ENCODE measurements around the gene CMSS1. TPM values are rescaled to one million over a fixed set of nuclear protein-coding genes. Genes with fewer than 3 reads are reported as not detected.

Gene CMSS1
- total RNA-seq, 5 donors from 2014 or later (not counting 1 experiment from before 2014, with no cell fraction given), result 16.2 to 22.0 (median 18.3) TPM

GRCh38 chr3:100042166-100042981, 224.7 kb downstream of the CMSS1 start:
- H3K27ac Mint-ChIP-seq, result no peak overlapping the region
- H3K4me3 Mint-ChIP-seq, result no peak overlapping the region
- no peaks in the 10 kb centered on the region for H3K27me3 ChIP-seq (replicated peaks in 1 of 2; ENCODE audit: control insufficient read depth in 2 of 2, extremely low read depth in 1 of 2, insufficient read depth in 2 of 2, low read length in 1 of 2)
- ATAC-seq (replicated peaks in 1 of 4) (no peak), DNase-seq (no peak)
- ChIA-PET POLR2A (interaction anchor here in 1 of 2 donors (0.6 kb wide), 1 partner anchor 22 kb away, joined by 3 read pairs; no protein-coding TSS in a partner anchor), CTCF (interaction anchor here in 1 of 2 donors (1.3 kb wide), 1 partner anchor 26 kb away, joined by 3 read pairs; no protein-coding TSS in a partner anchor)
- H3K4me3 ChIP-seq (ENCODE audit: control insufficient read depth in 1 of 2, extremely low read depth in 1 of 2, low read length in 1 of 2), result no peak overlapping the region
- H3K36me3 Mint-ChIP-seq, result no peaks in the 10 kb centered on the region
- no peaks in the 10 kb centered on the region for H3K36me3 ChIP-seq (ENCODE audit: control insufficient read depth in 2 of 2, extremely low read depth in 1 of 2, insufficient read depth in 1 of 2, low read length in 1 of 2)
- peaks cover 0 to 7% (median 0%) of the 10 kb centered on the region in 3 donors for H3K4me1 Mint-ChIP-seq
- WGBS (ENCODE audit: insufficient coverage), result no CpG with 5 or more reads among the region's 6 CpGs
- no peaks in the 10 kb centered on the region for H3K27me3 Mint-ChIP-seq
- H3K9me3 Mint-ChIP-seq, result no peaks in the 10 kb centered on the region
- no peak overlapping the region for H3K27ac ChIP-seq (ENCODE audit: low read length)
- no peaks in the 10 kb centered on the region for H3K9me3 ChIP-seq
- no peaks in the 10 kb centered on the region for H3K4me1 ChIP-seq (ENCODE audit: control insufficient read depth in 1 of 2, extremely low read depth in 1 of 2, insufficient read depth in 2 of 2, low read length in 2 of 2)

- no peaks in the 10 kb centered on the region for H3K4me1 ChIP-seq (ENCODE audit: control insufficient read depth in 1 of 2, extremely low read depth in 1 of 2, insufficient read depth in 2 of 2, low read length in 2 of 2)
- H3K36me3 ChIP-seq (ENCODE audit: control insufficient read depth in 2 of 2, extremely low read depth in 1 of 2, insufficient read depth in 1 of 2, low read length in 1 of 2), result no peaks in the 10 kb centered on the region
- ChIA-PET CTCF (interaction anchor here in 1 of 2 donors (1.3 kb wide), 1 partner anchor 26 kb away, joined by 3 read pairs; no protein-coding TSS in a partner anchor), POLR2A (interaction anchor here in 1 of 2 donors (0.6 kb wide), 1 partner anchor 21 kb away, joined by 3 read pairs; no protein-coding TSS in a partner anchor)
- H3K27ac Mint-ChIP-seq, result no peak overlapping the region
- no peaks in the 10 kb centered on the region for H3K9me3 Mint-ChIP-seq
- H3K27me3 Mint-ChIP-seq, result no peaks in the 10 kb centered on the region
- no peak overlapping the region for H3K4me3 Mint-ChIP-seq
- ATAC-seq (replicated peaks in 1 of 4) (no peak), DNase-seq (no peak)
- no peaks in the 10 kb centered on the region for H3K27me3 ChIP-seq (replicated peaks in 1 of 2; ENCODE audit: control insufficient read depth in 2 of 2, extremely low read depth in 1 of 2, insufficient read depth in 2 of 2, low read length in 1 of 2)
- no peaks in the 10 kb centered on the region for H3K36me3 Mint-ChIP-seq
- H3K4me1 Mint-ChIP-seq, result peaks cover 0 to 13% (median 0%) of the 10 kb centered on the region in 3 donors
- H3K27ac ChIP-seq (ENCODE audit: low read length), result no peak overlapping the region
- H3K9me3 ChIP-seq, result no peaks in the 10 kb centered on the region
- H3K4me3 ChIP-seq (ENCODE audit: control insufficient read depth in 1 of 2, extremely low read depth in 1 of 2, low read length in 1 of 2), result no peak overlapping the region
- WGBS (ENCODE audit: insufficient coverage), result no CpG with 5 or more reads among the region's 1 CpG
These were observed 225.6 kb downstream of the CMSS1 start for GRCh38 chr3:100043271-100043670.

GRCh38 chr3:100044369-100044768, 226.7 kb downstream of the CMSS1 start:
- Histone ChIP-seq H3K4me3 (ENCODE audit: control insufficient read depth in 1 of 2, extremely low read depth in 1 of 2, low read length in 1 of 2) (no peak overlapping the region), H3K27ac (ENCODE audit: low read length) (no peak overlapping the region), H3K36me3 (ENCODE audit: control insufficient read depth in 2 of 2, extremely low read depth in 1 of 2, insufficient read depth in 1 of 2, low read length in 1 of 2) (no peaks in the 10 kb centered on the region), H3K27me3 (replicated peaks in 1 of 2; ENCODE audit: control insufficient read depth in 2 of 2, extremely low read depth in 1 of 2, insufficient read depth in 2 of 2, low read length in 1 of 2) (no peaks in the 10 kb centered on the region), H3K9me3 (no peaks in the 10 kb centered on the region), H3K4me1 (ENCODE audit: control insufficient read depth in 1 of 2, extremely low read depth in 1 of 2, insufficient read depth in 2 of 2, low read length in 2 of 2) (no peaks in the 10 kb centered on the region)
- Mint-ChIP-seq H3K9me3 (no peaks in the 10 kb centered on the region), H3K36me3 (no peaks in the 10 kb centered on the region), H3K27me3 (no peaks in the 10 kb centered on the region), H3K27ac (no peak overlapping the region), H3K4me1 (peaks cover 0 to 13% (median 0%) of the 10 kb centered on the region in 3 donors), H3K4me3 (no peak overlapping the region)
- no peak for ATAC-seq (replicated peaks in 1 of 4)
- DNase-seq, result no peak
- ChIA-PET POLR2A (no interaction called here), CTCF (no interaction called here)

- Histone ChIP-seq H3K36me3 (ENCODE audit: control insufficient read depth in 2 of 2, extremely low read depth in 1 of 2, insufficient read depth in 1 of 2, low read length in 1 of 2) (no peaks in the 10 kb centered on the region), H3K9me3 (no peaks in the 10 kb centered on the region), H3K4me1 (ENCODE audit: control insufficient read depth in 1 of 2, extremely low read depth in 1 of 2, insufficient read depth in 2 of 2, low read length in 2 of 2) (no peaks in the 10 kb centered on the region), H3K27me3 (replicated peaks in 1 of 2; ENCODE audit: control insufficient read depth in 2 of 2, extremely low read depth in 1 of 2, insufficient read depth in 2 of 2, low read length in 1 of 2) (no peaks in the 10 kb centered on the region), H3K27ac (ENCODE audit: low read length) (no peak overlapping the region), H3K4me3 (ENCODE audit: control insufficient read depth in 1 of 2, extremely low read depth in 1 of 2, low read length in 1 of 2) (no peak overlapping the region)
- ATAC-seq (replicated peaks in 1 of 4) (no peak), DNase-seq (no peak)
- no peak overlapping the region for H3K27ac Mint-ChIP-seq
- H3K36me3 Mint-ChIP-seq, result no peaks in the 10 kb centered on the region
- CTCF ChIA-PET, result interaction anchor here in 1 of 2 donors (1.0 to 1.1 kb wide), 2 partner anchors 15 to 23 kb away, joined by 3 read pairs; no protein-coding TSS in a partner anchor
- no peaks in the 10 kb centered on the region for H3K27me3 Mint-ChIP-seq
- H3K4me1 Mint-ChIP-seq, result peaks cover 0 to 13% (median 0%) of the 10 kb centered on the region in 3 donors
- 100% methylated on average over 2 of the region's 3 CpGs for WGBS (ENCODE audit: insufficient coverage)
- no peak overlapping the region for H3K4me3 Mint-ChIP-seq
- H3K9me3 Mint-ChIP-seq, result no peaks in the 10 kb centered on the region
- POLR2A ChIA-PET, result no interaction called here
These were observed 228.0 kb downstream of the CMSS1 start for GRCh38 chr3:100045696-100046095.

GRCh38 chr3:100046986-100047385, 229.3 kb downstream of the CMSS1 start:
- WGBS (ENCODE audit: insufficient coverage), result no CpG with 5 or more reads among the region's 2 CpGs
- Histone ChIP-seq H3K9me3 (no peaks in the 10 kb centered on the region), H3K4me1 (ENCODE audit: control insufficient read depth in 1 of 2, extremely low read depth in 1 of 2, insufficient read depth in 2 of 2, low read length in 2 of 2) (no peaks in the 10 kb centered on the region), H3K27ac (ENCODE audit: low read length) (no peak overlapping the region), H3K36me3 (ENCODE audit: control insufficient read depth in 2 of 2, extremely low read depth in 1 of 2, insufficient read depth in 1 of 2, low read length in 1 of 2) (no peaks in the 10 kb centered on the region), H3K4me3 (ENCODE audit: control insufficient read depth in 1 of 2, extremely low read depth in 1 of 2, low read length in 1 of 2) (no peak overlapping the region), H3K27me3 (replicated peaks in 1 of 2; ENCODE audit: control insufficient read depth in 2 of 2, extremely low read depth in 1 of 2, insufficient read depth in 2 of 2, low read length in 1 of 2) (no peaks in the 10 kb centered on the region)
- H3K27me3 Mint-ChIP-seq, result no peaks in the 10 kb centered on the region
- DNase-seq (no peak), ATAC-seq (replicated peaks in 1 of 4) (no peak)
- CTCF ChIA-PET, result interaction anchor here in 1 of 2 donors (0.6 kb wide), 1 partner anchor 24 kb away, joined by 3 read pairs; no protein-coding TSS in a partner anchor
- no peak overlapping the region for H3K27ac Mint-ChIP-seq
- POLR2A ChIA-PET, result no interaction called here
- peaks cover 0 to 13% (median 0%) of the 10 kb centered on the region in 3 donors for H3K4me1 Mint-ChIP-seq
- no peaks in the 10 kb centered on the region for H3K9me3 Mint-ChIP-seq
- H3K36me3 Mint-ChIP-seq, result no peaks in the 10 kb centered on the region
- no peak overlapping the region for H3K4me3 Mint-ChIP-seq

GRCh38 chr3:100047455-100048141, 229.9 kb downstream of the CMSS1 start:
- no peak overlapping the region for H3K27ac ChIP-seq (ENCODE audit: low read length)
- no peaks in the 10 kb centered on the region for H3K9me3 ChIP-seq
- ATAC-seq (replicated peaks in 1 of 4), result peak in 1 of 4 experiments; percentile 35
- Mint-ChIP-seq H3K36me3 (no peaks in the 10 kb centered on the region), H3K4me3 (no peak overlapping the region), H3K27me3 (no peaks in the 10 kb centered on the region), H3K27ac (peak overlapping the region; percentile 8 to 21), H3K9me3 (no peaks in the 10 kb centered on the region), H3K4me1 (peaks cover 0 to 13% (median 0%) of the 10 kb centered on the region in 3 donors)
- POLR2A ChIA-PET, result no interaction called here
- 40% methylated on average over 2 of the region's 6 CpGs for WGBS (ENCODE audit: insufficient coverage)
- no peak for DNase-seq
- H3K4me3 ChIP-seq (ENCODE audit: control insufficient read depth in 1 of 2, extremely low read depth in 1 of 2, low read length in 1 of 2), result no peak overlapping the region
- CTCF ChIA-PET, result interaction anchor here (0.6 to 0.7 kb wide), 3 partner anchors 20 to 85 kb away, joined by 3 read pairs; no protein-coding TSS in a partner anchor
- no peaks in the 10 kb centered on the region for H3K27me3 ChIP-seq (replicated peaks in 1 of 2; ENCODE audit: control insufficient read depth in 2 of 2, extremely low read depth in 1 of 2, insufficient read depth in 2 of 2, low read length in 1 of 2)
- no peaks in the 10 kb centered on the region for H3K4me1 ChIP-seq (ENCODE audit: control insufficient read depth in 1 of 2, extremely low read depth in 1 of 2, insufficient read depth in 2 of 2, low read length in 2 of 2)
- no peaks in the 10 kb centered on the region for H3K36me3 ChIP-seq (ENCODE audit: control insufficient read depth in 2 of 2, extremely low read depth in 1 of 2, insufficient read depth in 1 of 2, low read length in 1 of 2)
